Astrocyte (in vitro differentiated cells and primary cell): ENCODE results near the gene UTP4.

Source experiments
- CTCF ChIP-seq: IDR thresholded peaks from 2 replicates; pipeline ENCODE4 v1.5.1; 2011; ENCODE audit warnings: low read depth, mild to moderate bottlenecking, inconsistent platforms, low read length, moderate library complexity; ENCODE audit not compliant: insufficient read depth
- EZH2 ChIP-seq: IDR thresholded peaks from 2 replicates; pipeline ENCODE4 v1.6.1; 2012; ENCODE audit warnings: mild to moderate bottlenecking, low read length, inconsistent platforms; ENCODE audit not compliant: insufficient read depth

DNA sequence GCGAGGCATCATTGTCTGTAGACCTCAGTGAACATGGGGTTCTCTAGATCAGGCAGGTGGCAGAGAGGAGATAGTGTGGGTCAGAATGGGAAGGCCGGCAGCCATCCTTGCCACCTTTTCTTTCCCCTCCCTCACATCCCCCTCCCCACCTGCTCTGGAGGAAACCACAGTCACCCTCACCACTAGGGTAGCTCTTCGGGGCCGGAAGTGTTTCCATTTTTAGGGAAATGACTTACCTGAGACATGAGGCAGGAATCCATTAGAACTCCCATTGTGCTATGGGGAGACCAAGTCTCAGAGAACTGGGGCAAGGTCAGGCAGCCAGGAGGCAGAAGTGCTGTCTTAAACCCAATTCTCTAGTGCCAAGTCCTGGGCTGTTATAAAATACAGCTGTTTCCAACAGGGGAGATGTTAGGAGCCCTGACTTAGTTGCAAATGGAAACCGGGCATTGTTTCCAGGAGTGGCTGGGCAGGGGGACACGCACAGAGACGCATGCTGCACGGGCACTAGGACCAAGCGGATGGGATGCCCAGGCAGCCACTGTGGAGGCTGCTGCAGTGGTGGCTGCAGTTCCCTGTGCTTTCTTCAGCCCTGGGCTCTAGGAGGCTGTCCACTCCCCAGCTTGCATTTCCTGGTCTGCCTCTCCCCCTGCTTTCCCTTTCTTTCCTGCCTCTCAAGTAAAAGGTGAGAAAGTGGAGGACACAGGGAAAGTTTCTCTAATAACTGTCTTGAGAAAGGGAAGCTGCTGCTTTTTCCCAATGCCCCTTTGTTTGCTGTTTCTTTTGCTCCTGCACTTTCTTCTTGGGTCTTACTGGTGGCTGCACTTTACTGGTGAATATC is 24.2 kb upstream of the UTP4 start:
- TF ChIP-seq CTCF (no peak), EZH2 (no peak)
